Endodermal cell (in vitro differentiated cells): ENCODE measurements around the gene ACVR2A. TPM values are rescaled to one million over a fixed set of nuclear protein-coding genes. Genes with fewer than 3 reads are reported as not detected.

ENCODE experiments used
- DNase-seq: peaks from one replicate; pipeline ENCODE4 v3.0.0-alpha.2; 2017
- H3K27ac ChIP-seq: 2 replicates; pipeline ENCODE4 v1.5.1; 2013; ENCODE audit warnings: mild to moderate bottlenecking, low read depth, low read length, moderate library complexity
- H3K27me3 ChIP-seq: 2 replicates; pipeline ENCODE4 v1.6.1; 2013; ENCODE audit warnings: mild to moderate bottlenecking, low read length, moderate library complexity; ENCODE audit not compliant: insufficient read depth, control insufficient read depth, poor library complexity, severe bottlenecking
- H3K36me3 ChIP-seq: 2 replicates; pipeline ENCODE4 v1.7.0; 2013; ENCODE audit warnings: mild to moderate bottlenecking, low read length, moderate library complexity; ENCODE audit not compliant: control insufficient read depth, insufficient read depth
- H3K4me1 ChIP-seq: one replicate; pipeline ENCODE4 v1.7.0; 2013; ENCODE audit warnings: low read length; ENCODE audit not compliant: control insufficient read depth, insufficient read depth
- H3K4me3 ChIP-seq: 2 replicates; pipeline ENCODE4 v1.5.1; 2013; ENCODE audit warnings: mild to moderate bottlenecking, low read length, moderate library complexity
- H3K9ac ChIP-seq: 2 replicates; pipeline ENCODE4 v1.6.1; 2013; ENCODE audit warnings: mild to moderate bottlenecking, low read length, moderate library complexity; ENCODE audit not compliant: poor library complexity, severe bottlenecking; ENCODE audit errors: extremely low read depth
- H3K9me3 ChIP-seq: 2 replicates; pipeline ENCODE4 v1.6.1; 2013; ENCODE audit warnings: mild to moderate bottlenecking, low read length, moderate library complexity; ENCODE audit not compliant: control insufficient read depth
- H3K27ac Mint-ChIP-seq: 2 replicates; pipeline ENCODE4 v1.8.0; 2020; ENCODE audit warnings: mixed read lengths
- H3K27me3 Mint-ChIP-seq: 2 replicates; pipeline ENCODE4 v1.8.0; 2021; ENCODE audit warnings: mild to moderate bottlenecking, mixed read lengths; ENCODE audit not compliant: insufficient read depth
- H3K36me3 Mint-ChIP-seq: 2 replicates; pipeline ENCODE4 v1.8.0; 2020; ENCODE audit warnings: low read depth, mixed read lengths
- H3K4me1 Mint-ChIP-seq: 2 replicates; pipeline ENCODE4 v1.8.0; 2020; ENCODE audit warnings: mixed read lengths
- H3K4me3 Mint-ChIP-seq: 2 replicates; pipeline ENCODE4 v1.8.0; 2020; ENCODE audit warnings: mild to moderate bottlenecking, moderate library complexity, mixed read lengths
- H3K9me3 Mint-ChIP-seq: 2 replicates; pipeline ENCODE4 v1.8.0; 2020; ENCODE audit warnings: mild to moderate bottlenecking, mixed read lengths
- CTCF ChIP-seq: fragments of 200-600 bp; sonication (generic); conservative IDR thresholded peaks from 2 replicates; pipeline ENCODE4 v1.5.0; 2021; ENCODE audit warnings: antibody characterized with exemption, mild to moderate bottlenecking
- WGBS, 2 experiments: methylation state at CpG; one replicate each; pipeline versions ENCODE4 v1.1.5 to v1.1.7; 2013; ENCODE audit warnings: missing lambda C conversion rate in 2 of 2, mixed read lengths in 1 of 2; ENCODE audit not compliant: insufficient coverage in 1 of 2, insufficient read length in 1 of 2; 5-methylcytosine and 5-hydroxymethylcytosine counted together
- total RNA-seq, 2 donors: library from RNA; stranded (reverse); fragmentation: NEBNext Ultra II Directional in 1 of 2; extraction: Animal tissue kit (Norgen Biotek cat#: 25700) in 1 of 2; gene quantifications; 2 replicates in 1 of 2; 3 replicates in 1 of 2; pipeline ENCODE4 v1.2.1, GENCODE V29; 2021

Gene ACVR2A
- total RNA-seq, 2 donors from 2014 or later = 19.9 to 24.1 TPM

- Histone ChIP-seq H3K9me3 (no peaks in the 10 kb centered on the region), H3K4me1 (peaks cover 5% of the 10 kb centered on the region), H3K27me3 (no peaks in the 10 kb centered on the region), H3K27ac (no peak overlapping the region), H3K4me3 (no peak overlapping the region), H3K9ac (no peak overlapping the region), H3K36me3 (no peaks in the 10 kb centered on the region)
- no peak for TF ChIP-seq CTCF
- Mint-ChIP-seq H3K9me3 (no peaks in the 10 kb centered on the region), H3K36me3 (no peaks in the 10 kb centered on the region), H3K27ac (no peak overlapping the region), H3K4me3 (no peak overlapping the region), H3K4me1 (peaks cover 29% of the 10 kb centered on the region), H3K27me3 (no peaks in the 10 kb centered on the region)
- DNase-seq = no peak
Measured at GRCh38 chr2:147872967-147873366, 28.1 kb downstream of the ACVR2A start.

GRCh38 chr2:147873859-147874483, 29.1 kb downstream of the ACVR2A start:
- Histone ChIP-seq H3K27ac (no peak overlapping the region), H3K9ac (no peak overlapping the region), H3K36me3 (peaks cover under 1% of the 10 kb centered on the region), H3K9me3 (no peaks in the 10 kb centered on the region), H3K4me3 (no peak overlapping the region), H3K4me1 (peaks cover 5% of the 10 kb centered on the region), H3K27me3 (no peaks in the 10 kb centered on the region)
- Mint-ChIP-seq H3K36me3 (no peaks in the 10 kb centered on the region), H3K27me3 (no peaks in the 10 kb centered on the region), H3K4me3 (no peak overlapping the region), H3K27ac (no peak overlapping the region), H3K4me1 (peaks cover 29% of the 10 kb centered on the region), H3K9me3 (no peaks in the 10 kb centered on the region)
- WGBS, 2 experiments = 77 to 95% methylated on average over 1 of the region's 1 CpG
- TF ChIP-seq CTCF = no peak
- no peak for DNase-seq

GRCh38 chr2:147879846-147880245, 35.0 kb downstream of the ACVR2A start:
- Histone ChIP-seq H3K36me3 (peaks cover 4% of the 10 kb centered on the region), H3K9ac (no peak overlapping the region), H3K27me3 (no peaks in the 10 kb centered on the region), H3K4me1 (peaks cover under 1% of the 10 kb centered on the region), H3K27ac (no peak overlapping the region), H3K9me3 (no peaks in the 10 kb centered on the region), H3K4me3 (no peak overlapping the region)
- Mint-ChIP-seq H3K4me1 (peaks cover 26% of the 10 kb centered on the region), H3K27ac (no peak overlapping the region), H3K36me3 (no peaks in the 10 kb centered on the region), H3K4me3 (no peak overlapping the region), H3K9me3 (no peaks in the 10 kb centered on the region), H3K27me3 (no peaks in the 10 kb centered on the region)
- TF ChIP-seq CTCF = no peak
- no peak for DNase-seq
